ENCODE measurements around the gene HMGB4.

HMGB4 gene

GRCh38 chr1:33841494-33841893, 22.4 kb upstream of the HMGB4 start (continued):
- TF ChIP-seq PBX3 (CRISPR knock-in tag; IDR thresholded peaks at IDR 0.05) (no peak), ZNF24 (tag by site-specific recombination; IDR thresholded peaks at IDR 0.05) (no peak)

GRCh38 chr1:33842348-33842747, 21.5 kb upstream of the HMGB4 start:
- Histone ChIP-seq H3K4me3 (ENCODE audit: low read depth, low read length) (no peak overlapping the region), H3K9me3 (ENCODE audit: control insufficient read depth, insufficient read depth, low read depth, low read length) (no peaks in the 10 kb centered on the region), H3K27ac (ENCODE audit: extremely low read depth, low read depth, low read length) (no peak overlapping the region), H3K4me1 (ENCODE audit: control insufficient read depth, insufficient read depth, low read length) (no peaks in the 10 kb centered on the region), H3K36me3 (ENCODE audit: control insufficient read depth in 2 of 2, insufficient read depth in 1 of 2, low read length in 2 of 2) (no peaks in the 10 kb centered on the region)
- ChIA-PET POLR2A (no interaction called here), CTCF (no interaction called here)
- TF ChIP-seq ZNF335 (tag by site-specific recombination; conservative IDR thresholded peaks at IDR 0.05) (no peak), ZNF18 (tag by site-specific recombination; IDR thresholded peaks at IDR 0.05) (no peak), ZNF274 (IDR thresholded peaks at IDR 0.05; ENCODE audit: low read length) (no peak), ZNF274 (tag by site-specific recombination; IDR thresholded peaks at IDR 0.05; ENCODE audit: borderline replicate concordance) (no peak), ZEB2 (tag by site-specific recombination; IDR thresholded peaks at IDR 0.05) (no peak), ZNF174 (tag by site-specific recombination; IDR thresholded peaks at IDR 0.05) (no peak), ZNF596 (tag by site-specific recombination; IDR thresholded peaks at IDR 0.05) (no peak), ZFP41 (tag by site-specific recombination; IDR thresholded peaks at IDR 0.05; ENCODE audit: borderline replicate concordance) (no peak), ZNF214 (tag by site-specific recombination; IDR thresholded peaks at IDR 0.05; ENCODE audit: borderline replicate concordance) (no peak), KLF17 (tag by site-specific recombination; IDR thresholded peaks at IDR 0.05) (no peak), MZF1 (tag by site-specific recombination; IDR thresholded peaks at IDR 0.05; ENCODE audit: borderline replicate concordance) (no peak), KLF16 (tag by site-specific recombination; IDR thresholded peaks at IDR 0.05) (no peak), ZNF140 (tag by site-specific recombination; IDR thresholded peaks at IDR 0.05) (no peak)

- no peak overlapping the region for H3K27ac ChIP-seq (ENCODE audit: extremely low read depth, low read depth, low read length)
- no peak overlapping the region for H3K4me3 ChIP-seq (ENCODE audit: low read depth, low read length)
- no peaks in the 10 kb centered on the region for H3K9me3 ChIP-seq (ENCODE audit: control insufficient read depth, insufficient read depth, low read depth, low read length)
- CTCF ChIA-PET = no interaction called here
- no peaks in the 10 kb centered on the region for H3K4me1 ChIP-seq (ENCODE audit: control insufficient read depth, insufficient read depth, low read length)
- TF ChIP-seq ZNF623 (tag by site-specific recombination; IDR thresholded peaks at IDR 0.05) = no peak
- TF ChIP-seq ZNF175 (tag by site-specific recombination; IDR thresholded peaks at IDR 0.05) = no peak
- TF ChIP-seq OVOL3 (tag by site-specific recombination; IDR thresholded peaks at IDR 0.05) = no peak
- TF ChIP-seq ZNF514 (tag by site-specific recombination; IDR thresholded peaks at IDR 0.05) = no peak
- TF ChIP-seq IKZF3 (tag by site-specific recombination; IDR thresholded peaks at IDR 0.05) = no peak
- no peak for TF ChIP-seq ELK4 (IDR thresholded peaks at IDR 0.05; ENCODE audit: borderline replicate concordance, low read depth, low read length)
- TF ChIP-seq ZNF513 (tag by site-specific recombination; IDR thresholded peaks at IDR 0.05) = no peak
- no peak for TF ChIP-seq ZNF664 (tag by site-specific recombination; IDR thresholded peaks at IDR 0.05)
- TF ChIP-seq ZNF311 (tag by site-specific recombination; IDR thresholded peaks at IDR 0.05; ENCODE audit: borderline replicate concordance) = no peak
- POLR2A ChIA-PET = no interaction called here
- H3K36me3 ChIP-seq (ENCODE audit: control insufficient read depth in 2 of 2, insufficient read depth in 1 of 2, low read length in 2 of 2) = no peaks in the 10 kb centered on the region
These were observed 19.7 kb upstream of the HMGB4 start for GRCh38 chr1:33844166-33844565.

All from HEK293 (cell line).